CD1c-positive myeloid dendritic cell (primary cell): ENCODE results near the gene EIF5B.

Experiments used
- DNase-seq: peaks from one replicate; pipeline ENCODE4 v3.0.0-alpha.2; 2016; ENCODE audit errors: extremely low spot score

The EIF5B gene

DNA sequence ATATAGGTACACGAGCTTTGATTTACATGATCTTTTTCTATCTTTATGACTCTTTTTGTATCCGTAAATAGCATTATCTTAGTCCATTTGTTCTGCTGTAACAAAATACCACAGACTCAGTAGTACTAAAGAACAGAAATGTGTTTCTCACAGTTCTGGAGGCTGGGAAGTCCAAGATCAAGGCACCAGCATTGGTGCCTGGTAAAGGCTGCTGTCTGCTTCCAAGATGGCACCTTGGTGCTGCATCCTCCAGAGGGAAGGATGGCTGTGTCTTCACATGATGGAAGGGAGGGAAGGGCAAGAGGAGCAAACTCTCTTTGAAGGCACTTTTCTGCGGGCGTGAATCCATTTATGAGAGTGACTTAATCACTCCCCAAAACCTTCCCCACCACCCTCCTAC is 36.0 kb downstream of the EIF5B start:
- DNase-seq, result no peak

DNA sequence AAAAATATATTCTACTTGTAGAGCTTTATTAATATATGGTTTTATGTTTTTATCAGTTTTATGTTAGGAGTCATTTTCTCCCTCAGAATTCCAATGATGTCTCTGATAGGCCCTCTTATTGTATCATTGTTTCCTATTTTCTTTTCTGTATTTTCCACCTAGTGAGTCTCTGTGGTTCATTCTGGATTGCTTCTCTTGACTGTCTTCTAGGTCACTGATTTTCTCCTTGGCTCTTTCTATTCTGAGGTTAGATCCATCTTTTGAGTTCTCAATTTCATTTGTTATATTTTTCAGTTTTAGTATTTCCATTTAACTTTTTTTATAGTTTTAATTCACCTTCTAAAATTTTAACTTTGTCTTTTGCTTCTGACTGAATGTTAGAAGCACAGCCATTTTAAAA is 37.6 kb downstream of the EIF5B start:
- no peak for DNase-seq

DNA sequence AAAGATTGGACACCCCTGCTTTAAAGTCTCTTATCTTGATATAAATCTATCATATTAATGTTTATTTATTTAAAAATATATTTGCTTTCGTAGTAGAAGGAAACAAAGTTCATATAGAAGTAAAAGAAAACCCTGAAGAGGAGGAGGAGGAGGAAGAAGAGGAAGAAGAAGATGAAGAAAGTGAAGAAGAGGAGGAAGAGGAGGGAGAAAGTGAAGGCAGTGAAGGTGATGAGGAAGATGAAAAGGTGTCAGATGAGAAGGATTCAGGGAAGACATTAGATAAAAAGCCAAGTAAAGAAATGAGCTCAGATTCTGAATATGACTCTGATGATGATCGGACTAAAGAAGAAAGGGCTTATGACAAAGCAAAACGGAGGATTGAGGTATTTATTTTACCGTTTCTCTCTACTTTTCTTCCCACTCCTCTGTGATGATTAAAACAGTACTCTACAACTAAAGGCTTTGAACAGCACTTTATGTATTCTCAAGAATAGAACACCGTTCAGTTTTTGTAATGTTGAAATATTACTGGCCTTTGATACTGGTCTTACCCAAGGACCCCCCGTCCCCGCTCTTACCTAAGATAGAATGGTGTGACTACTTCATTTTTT is 39.2 kb downstream of the EIF5B start:
- no peak for DNase-seq

DNA sequence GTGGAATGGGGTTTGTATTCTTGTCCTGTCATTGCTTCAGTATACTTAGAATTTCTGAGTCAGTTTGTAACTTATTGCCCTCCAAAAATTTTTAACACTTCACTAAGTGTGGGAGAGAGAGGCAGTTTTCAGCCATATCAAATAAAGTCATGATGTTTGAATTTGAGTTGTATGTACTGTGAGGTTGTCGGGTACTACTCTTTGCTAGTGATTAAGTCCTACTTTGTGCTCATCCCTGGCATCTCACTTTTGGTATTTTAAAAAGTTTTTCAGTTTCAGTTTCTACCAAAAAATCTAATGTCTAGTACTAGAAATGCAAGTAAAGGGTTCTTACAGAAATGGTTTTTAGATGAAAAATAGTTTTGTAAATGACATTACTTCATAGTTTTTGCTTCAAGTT is 40.7 kb downstream of the EIF5B start:
- no peak for DNase-seq

DNA sequence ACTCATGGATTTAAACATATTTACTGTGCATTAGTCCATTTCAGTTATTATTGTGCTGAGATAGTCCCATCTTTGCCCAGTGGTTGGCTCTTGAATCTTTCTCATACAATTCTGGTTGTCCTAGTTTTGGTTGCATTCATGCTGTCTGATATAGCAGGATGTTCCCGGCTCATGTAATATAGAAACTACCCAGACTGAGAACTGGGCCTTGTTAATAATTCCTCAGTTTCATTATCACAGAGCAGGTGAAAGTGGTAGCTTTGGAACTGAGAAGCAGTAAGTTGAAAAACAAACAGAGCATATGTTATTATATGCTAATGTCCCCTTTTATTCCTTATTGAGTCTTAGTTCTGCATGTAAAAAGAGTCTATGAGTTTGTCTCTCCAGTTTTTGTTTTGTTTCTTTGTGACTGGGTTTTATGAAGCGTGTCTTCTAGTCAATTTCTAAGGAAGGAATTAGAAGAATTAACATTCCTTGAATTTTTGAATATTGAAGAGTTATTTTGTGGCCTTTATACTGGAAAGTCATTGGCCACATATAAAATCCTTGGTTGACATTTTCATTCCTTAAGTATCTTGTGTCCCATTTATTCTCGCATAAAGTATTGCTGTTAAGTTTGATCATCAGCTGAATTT is 43.3 kb downstream of the EIF5B start:
- DNase-seq, result no peak

DNA sequence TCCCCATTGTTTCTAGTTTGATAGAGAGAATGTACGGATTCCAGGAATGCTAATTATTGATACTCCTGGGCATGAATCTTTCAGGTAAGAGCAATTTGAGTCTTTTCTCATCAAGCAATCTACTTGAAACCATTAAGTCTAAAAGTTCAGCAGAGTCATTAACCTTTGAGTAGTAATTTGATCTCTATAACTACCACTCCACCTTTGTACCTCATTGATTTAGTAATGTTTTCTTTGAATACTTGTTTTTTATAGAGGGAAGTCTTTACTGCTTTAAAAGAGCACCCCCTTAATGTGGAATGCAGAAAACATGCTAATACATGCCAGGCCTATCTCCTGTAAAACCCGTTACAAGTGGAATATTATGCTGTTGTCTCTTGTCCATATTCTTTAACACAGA is 45.0 kb downstream of the EIF5B start:
- DNase-seq, result no peak

DNA sequence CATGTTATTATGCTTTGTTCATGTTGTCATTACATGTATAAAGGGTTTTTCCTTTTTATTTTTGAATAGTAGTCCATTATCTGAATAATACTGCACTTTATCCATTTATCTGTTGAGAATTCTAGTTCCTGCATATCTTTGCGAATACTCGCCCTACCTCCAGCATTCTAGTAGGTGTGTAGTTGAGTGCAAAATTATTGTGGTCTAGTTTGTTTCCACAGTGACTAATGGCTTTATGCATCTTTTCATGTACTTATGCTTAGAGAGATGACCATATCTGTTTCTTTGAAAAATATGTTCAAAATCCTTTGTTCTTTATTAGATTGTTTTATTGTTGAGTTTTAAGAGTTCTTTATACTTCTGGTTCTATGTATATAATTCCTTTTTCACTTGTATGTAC is 48.8 kb downstream of the EIF5B start:
- DNase-seq, result no peak

DNA sequence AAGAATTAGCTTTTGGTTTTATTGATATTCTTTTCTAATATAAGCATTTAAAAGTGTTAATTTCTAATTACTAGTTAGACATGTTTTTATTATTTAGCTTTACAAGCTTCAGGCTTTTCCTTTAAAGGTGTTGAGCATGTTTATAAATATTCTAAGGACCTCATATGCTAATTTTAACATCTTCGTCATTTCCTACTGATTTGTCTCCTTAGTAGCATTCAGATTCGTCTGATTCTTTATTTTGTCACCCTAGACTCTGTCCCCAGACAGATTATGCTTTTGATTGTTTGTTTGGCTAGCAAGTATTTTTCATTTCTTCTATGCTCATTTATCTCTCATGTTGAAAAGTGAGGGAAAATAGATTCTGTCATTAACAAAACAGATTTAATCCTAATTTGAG is 51.7 kb downstream of the EIF5B start:
- no peak for DNase-seq

DNA sequence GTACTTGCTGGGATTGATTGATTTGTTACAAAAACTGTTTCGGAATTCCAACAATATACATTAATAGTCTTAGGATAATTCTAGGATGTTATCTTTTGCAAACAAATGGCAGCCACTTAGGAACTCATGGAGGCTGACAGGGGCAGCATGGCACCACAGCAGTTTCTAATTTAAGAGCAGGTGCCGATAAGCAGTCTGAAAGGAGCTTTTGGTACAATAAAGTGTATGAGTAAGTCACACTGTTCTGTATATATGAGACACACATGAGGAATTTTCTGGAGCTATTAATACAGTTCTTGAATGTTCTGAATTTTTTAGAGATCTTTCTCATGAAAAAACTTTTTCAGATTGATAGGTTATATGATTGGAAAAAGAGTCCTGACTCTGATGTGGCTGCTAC is 52.2 kb downstream of the EIF5B start:
- DNase-seq, result no peak

DNA sequence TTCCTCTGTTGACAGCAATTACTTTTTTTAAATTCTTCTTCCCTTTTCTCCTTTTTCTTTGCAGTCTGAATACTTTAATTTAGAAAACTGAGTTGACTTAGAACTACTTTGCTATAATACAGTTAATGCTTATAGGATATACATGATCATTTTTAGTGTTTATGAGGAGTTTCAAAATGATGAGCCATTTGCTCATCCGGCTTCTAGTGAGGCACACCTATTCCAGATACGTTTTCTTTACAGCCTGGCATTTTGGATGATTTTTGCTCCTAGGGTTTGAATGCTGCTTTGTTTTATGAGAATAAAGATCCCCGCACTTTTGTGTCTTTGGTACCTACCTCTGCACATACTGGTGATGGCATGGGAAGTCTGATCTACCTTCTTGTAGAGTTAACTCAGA is 52.8 kb downstream of the EIF5B start:
- no peak for DNase-seq

DNA sequence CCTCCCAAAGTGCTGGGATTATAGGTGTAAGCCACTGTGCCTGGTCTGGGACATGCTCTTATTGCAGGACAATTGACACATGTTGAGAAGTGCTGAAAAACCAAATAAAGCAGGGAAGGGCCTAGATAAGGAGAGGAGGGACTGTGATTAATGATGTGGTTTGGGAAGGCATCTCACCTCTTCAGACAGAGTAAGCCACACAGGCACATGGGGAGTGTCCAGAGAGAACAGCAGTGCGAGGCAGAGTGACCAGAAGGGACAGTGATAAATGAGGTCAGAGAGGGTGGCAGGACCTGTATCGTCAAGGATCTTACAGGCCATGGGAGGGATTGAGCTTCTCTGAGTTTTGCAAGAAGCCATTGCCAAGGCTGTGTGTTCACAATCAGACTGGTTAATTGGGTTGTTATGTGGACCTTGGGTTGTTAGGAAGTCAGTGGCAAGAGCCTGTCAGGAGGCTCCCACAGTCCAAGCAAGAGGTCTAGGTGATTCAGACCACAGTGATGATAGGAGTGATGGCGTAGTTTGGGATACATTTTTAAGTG is 58.5 kb downstream of the EIF5B start:
- DNase-seq, result no peak

DNA sequence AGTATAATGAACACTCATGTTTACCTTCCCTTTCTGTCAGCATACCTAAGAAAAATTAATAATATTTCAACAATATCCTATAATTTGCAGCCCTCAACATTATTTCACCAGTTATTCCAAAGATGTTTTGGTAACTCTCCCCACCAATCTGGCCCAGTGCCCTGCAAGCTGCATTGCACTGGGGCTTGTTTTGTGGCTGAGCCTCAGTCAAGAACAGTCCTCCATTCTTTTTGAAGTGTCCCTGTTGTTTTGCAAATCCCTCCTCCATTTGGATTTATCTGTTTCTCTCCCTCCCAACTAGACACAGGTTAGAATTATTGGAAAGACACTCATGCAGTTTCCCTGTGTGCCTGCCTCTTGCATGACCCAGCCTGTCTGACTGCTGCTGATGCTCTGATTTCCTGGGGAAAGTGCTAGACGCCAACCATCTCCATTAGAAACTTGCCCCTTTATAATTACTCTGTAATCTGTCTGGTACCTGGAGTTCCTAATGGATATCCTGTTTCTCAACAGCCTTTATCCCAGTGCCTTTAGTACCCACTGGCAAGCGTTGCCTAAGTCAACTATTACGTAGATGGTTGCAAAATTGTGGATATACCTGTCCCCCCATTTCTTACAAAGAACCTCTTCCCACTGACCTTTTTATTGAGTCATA is 60.2 kb downstream of the EIF5B start:
- DNase-seq, result no peak

DNA sequence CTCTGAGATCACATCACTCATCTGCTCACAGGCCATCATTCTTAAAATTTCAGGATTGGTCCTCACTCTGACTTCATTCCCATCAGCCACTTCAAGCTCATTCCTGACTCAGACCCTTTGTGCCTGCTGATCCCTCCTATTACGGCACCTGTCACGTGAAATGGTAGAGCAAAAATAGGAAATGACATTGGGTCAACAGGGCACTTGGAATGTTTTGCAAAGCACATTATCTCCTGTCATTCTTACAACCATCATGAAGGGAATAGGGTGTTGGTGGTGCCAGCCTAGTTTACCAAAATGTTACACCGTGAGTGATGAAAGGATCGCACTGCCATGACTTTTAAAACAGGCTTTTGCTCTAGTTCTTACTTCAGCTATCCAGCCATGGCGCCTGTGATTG is 61.1 kb downstream of the EIF5B start:
- DNase-seq, result no peak

DNA sequence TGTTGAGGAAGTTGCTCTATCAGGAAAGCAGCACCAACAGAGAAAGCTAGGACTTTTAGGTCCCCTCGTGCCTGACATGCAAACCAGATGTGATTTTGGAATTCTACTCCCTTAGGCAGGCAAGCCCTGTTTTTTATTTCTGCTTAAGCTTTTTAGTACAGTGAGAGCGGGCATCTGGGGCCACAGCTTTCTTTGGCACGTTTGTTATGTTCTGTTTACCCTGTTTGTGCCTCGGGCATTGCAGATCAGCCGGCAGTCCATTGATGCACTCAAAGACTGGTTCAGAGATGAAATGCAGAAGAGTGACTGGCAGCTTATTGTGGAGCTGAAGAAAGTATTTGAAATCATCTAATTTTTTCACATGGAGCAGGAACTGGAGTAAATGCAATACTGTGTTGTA is 61.9 kb downstream of the EIF5B start:
- no peak for DNase-seq

DNA sequence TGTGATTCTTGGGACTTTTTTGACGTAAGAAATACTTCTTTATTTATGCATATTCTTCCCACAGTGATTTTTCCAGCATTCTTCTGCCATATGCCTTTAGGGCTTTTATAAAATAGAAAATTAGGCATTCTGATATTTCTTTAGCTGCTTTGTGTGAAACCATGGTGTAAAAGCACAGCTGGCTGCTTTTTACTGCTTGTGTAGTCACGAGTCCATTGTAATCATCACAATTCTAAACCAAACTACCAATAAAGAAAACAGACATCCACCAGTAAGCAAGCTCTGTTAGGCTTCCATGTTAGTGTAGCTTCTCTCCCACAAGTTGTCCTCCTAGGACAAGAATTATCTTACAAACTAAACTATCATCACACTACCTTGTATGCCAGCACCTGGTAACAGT is 62.6 kb downstream of the EIF5B start:
- DNase-seq, result no peak

DNA sequence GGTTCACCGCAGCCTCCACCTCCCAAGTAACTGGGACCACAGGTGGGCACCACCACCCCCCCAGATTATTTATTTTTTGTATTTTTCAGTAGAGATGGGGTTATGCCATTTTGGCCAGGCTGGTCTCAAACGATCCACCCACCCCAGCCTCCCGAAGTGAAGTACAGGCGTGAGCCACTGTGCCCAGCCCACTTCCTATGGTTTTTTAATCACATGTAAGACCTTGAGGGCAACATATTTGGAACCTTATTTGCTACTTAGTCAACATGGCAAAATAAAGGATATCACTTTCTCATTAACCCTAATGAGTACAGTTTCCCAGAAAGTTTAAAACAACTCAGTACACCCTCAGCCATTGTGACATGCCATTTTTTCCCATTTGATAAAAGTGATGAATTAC is 64.7 kb downstream of the EIF5B start:
- no peak for DNase-seq

DNA sequence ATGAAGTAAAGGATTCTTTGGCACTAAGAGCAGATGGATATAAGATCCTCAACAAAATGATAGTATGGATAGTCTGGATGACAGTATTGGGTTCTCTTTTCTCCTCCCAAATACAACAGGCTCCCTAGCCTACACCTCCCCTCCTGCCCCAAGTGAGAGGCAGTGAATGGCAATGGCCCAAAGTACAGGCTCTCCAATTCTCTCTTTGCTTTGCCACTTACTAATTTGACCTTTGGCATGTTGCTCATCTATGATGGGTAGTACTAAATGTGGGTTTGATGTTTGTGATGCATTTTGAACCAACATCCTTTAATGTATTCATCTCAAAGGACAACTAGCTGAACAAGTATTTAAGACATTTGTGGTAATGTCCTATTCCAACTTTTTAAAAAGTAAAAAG is 65.9 kb downstream of the EIF5B start:
- no peak for DNase-seq

DNA sequence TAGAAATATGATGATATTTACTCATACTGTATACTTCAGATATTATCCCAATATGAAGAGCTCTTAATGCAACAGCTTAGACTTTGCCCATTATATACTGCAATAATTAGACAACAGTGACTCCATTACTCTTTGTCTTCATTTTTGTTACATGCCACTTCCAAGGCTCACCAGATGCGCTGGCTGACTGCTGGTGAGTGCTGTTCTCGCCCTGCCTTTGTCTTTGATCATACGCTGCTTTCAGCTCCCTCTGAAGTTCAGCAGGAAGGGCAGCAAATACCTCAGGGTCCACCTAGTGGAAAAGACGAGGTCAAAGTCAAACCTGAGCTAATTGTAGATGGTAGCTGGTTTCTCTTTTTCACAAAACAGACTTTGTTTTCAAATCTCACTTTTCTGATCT is 66.3 kb downstream of the EIF5B start:
- DNase-seq, result no peak

DNA sequence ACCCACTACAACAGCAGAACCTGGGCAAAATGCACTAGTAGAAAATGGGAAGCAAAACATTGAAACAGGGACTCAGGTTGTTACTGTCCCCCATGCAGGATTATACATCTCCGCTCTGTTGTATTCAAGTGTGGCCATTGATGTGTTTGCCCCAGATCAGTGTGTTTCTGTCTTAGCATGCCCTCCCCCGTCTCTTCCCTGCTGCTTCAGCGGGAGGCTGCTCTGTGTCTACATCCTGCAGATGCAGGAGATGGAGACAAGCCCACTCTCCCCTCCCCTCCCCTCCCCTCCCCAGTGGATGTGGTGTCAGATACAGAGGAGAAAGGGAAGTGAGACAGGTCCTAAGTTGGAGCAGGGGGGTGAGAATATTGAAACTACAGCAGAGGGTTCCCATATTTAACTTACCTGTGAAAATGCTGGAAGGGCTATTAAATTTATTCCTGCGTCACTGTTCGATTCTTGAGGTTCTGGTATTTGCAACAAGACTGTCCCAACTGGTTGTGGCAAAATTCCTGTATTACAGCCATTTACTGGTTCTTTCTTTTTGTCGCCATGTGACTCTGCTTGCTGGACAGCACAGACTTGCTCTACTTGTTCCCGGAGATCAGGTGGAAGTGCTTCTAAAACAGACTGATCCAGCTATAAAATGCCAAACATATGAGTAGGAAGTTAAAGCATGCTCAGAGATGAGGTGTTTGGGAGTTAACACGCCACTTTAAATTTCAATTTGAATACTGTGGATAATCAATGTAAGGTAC is 67.0 kb downstream of the EIF5B start:
- no peak for DNase-seq

DNA sequence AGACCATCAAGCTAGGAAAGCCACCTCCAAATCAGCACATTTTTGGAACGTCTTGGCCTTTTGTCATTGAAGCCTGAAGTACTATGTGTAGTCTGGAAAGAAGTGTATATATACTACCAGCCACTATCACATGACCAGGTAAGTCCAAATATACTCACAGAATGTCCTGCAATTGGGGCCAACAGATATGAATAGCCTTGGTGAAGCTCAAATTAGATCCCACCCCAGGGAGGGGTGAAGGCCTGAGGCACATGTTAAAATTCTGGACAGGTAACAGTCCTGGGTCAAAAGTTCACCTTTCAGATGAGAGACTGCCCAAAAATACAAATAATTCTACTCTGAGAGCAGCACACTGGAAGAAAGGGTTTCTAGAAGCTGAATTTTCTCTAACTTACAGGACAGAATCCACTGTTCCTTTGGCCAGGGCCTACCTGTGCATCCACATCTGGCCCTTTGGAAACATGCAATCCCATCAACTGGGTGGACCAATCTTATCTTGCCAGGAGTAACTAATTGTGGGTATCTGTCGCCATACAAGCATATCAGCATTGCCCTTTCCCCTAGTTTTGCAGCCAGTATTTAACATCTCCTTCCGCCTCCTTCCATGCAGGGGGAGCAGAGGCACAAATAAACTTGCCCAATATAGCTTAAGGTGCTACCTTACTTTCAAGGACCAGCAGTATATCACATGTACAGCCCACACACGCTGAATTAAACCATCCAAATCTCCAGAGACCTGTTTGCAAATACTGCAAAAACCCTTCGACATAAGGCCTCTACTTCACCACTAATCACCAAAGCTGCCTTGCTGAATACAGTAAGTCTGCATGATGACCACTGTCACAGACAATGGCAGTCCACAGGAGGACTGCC is 67.8 kb downstream of the EIF5B start:
- no peak for DNase-seq

DNA sequence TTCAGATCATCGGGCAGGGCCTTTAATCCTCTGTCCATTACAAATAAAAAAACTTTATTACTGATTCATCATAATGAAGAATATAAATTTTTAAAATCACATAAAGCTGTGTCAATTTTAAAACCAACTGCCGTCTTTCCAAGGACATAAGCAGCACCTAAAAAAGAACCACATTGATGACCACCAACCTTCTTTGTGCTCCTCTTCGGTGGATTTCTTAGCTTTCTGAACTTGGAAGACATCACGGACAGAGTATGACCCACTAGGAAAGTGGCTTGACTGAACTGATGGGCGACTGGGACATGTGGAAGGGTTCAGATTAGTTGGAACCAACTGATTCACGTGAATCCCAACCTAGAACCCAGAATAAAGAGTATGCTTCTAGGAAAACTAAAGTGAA is 68.9 kb downstream of the EIF5B start:
- no peak for DNase-seq

DNA sequence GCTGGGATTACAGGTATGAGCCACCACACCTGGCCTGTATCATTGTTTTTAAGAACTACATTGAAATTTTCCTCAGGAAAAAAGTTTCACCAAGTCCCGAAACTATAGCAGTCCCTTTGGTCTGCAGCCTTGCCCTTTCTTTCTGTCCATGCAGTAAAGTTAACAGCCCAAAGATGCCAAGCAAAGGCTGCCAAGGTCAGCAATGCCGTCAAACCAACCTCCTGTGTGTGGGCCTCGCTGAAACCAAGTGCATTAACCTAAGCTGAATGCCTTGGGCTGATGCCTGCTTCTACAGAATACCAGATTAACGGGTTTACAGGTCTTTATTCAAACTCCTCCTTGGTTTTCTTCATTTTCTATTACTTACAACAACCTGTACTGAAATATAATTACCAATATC is 73.1 kb downstream of the EIF5B start:
- DNase-seq, result no peak
